GM19351 (cell line): ENCODE results near the gene SHOC2.

Experiments
- ATAC-seq: cut with Tn5 transposase; IDR thresholded peaks from one replicate; pipeline ENCODE4 v1.9.1; 2021; ENCODE audit warnings: mild to moderate bottlenecking, moderate library complexity; ENCODE audit not compliant: unreplicated experiment

SHOC2 gene

DNA sequence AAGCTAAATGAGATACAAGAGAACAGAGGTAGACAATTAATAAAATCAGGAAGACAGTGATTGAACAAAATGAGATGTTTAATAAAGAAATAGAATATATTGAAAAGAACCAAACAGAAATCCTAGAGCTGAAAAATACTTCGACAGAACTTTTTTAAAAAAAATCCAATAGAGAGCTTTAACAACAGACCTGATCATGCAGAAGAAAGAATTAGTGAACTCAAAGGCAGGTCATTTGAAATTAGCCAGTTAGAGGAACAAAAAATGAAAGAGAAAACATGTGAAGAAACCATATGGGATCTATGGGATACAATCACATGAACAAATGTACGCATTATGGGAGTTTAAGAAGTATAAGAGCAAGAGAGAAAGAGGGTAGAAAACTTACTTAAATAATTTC, 120.1 kb downstream of the SHOC2 start:
- no peak for ATAC-seq

GRCh38 chr10:111057006-111057405, 137.6 kb downstream of the SHOC2 start:
- no peak for ATAC-seq
